HG03060 (cell line): Measurements from ENCODE around the gene RAD9A.
"Not testable (repeated sequence)": the region's sequence is repeated elsewhere in the genome, so short reads cannot be mapped to it uniquely, and the experiment has no call there.

ENCODE experiments used
- ATAC-seq: cut with Tn5 transposase; IDR thresholded peaks from one replicate; pipeline ENCODE4 v1.9.1; 2021; ENCODE audit warnings: low read depth, moderate number of reproducible peaks; ENCODE audit not compliant: unreplicated experiment

Gene RAD9A

DNA sequence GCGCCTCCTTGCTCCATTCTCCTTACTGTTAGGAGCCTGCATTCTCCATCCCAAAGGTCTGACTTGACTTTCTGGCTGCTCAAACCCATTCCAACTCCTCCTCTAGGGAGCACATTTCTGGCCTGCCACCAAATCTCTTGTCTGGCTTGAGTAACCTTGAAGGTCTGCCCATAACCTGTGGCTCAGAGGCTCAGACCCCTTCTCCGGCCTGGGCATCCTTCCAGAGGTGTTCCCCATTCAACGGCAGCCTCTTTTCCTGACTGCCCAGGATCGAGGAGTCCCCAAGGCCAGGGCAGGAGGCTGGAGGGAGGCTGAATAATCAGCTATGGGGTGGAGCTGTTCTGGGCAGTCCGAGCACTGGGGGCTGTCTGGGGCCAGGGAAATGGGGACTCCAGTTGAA, 2.2 kb downstream of the RAD9A start:
- ATAC-seq: no peak

DNA sequence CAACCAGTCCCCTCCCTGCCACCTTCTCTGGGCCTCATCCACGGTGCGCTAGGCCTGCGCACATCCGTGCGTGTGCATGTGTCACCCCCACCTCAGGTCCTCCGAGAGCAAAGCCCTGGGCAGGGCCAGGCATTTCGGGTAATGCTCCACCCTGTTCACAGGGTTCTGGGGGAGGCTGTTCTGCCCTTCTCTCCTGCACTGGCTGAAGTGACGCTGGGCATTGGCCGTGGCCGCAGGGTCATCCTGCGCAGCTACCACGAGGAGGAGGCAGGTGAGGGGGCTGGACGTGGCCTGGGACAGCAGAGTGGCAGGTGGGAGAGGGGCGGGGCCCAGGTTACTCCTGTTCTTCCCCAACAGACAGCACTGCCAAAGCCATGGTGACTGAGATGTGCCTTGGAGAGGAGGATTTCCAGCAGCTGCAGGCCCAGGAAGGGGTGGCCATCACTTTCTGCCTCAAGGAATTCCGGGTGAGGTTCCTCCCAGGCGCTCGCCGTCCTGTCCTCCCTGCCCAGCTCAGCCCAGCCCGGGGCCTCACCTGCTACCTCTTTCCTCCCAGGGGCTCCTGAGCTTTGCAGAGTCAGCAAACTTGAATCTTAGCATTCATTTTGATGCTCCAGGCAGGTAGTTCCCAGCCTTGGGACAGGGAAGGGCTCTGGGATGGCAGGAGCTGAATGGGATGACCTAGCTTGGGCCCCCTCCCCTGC, 3.9 kb downstream of the RAD9A start:
- ATAC-seq: no peak

DNA sequence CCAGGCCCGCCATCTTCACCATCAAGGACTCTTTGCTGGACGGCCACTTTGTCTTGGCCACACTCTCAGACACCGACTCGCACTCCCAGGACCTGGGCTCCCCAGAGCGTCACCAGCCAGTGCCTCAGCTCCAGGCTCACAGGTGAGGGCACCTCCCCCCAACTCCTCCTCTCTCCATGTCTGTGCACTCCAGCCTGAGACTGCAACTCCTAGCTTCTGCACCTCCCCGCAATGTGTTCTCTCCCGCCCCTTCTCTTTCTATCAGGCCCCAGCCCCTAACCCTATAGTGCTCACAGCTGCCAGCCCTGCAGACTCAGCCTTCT, 4.4 kb downstream of the RAD9A start:
- ATAC-seq: no peak

DNA sequence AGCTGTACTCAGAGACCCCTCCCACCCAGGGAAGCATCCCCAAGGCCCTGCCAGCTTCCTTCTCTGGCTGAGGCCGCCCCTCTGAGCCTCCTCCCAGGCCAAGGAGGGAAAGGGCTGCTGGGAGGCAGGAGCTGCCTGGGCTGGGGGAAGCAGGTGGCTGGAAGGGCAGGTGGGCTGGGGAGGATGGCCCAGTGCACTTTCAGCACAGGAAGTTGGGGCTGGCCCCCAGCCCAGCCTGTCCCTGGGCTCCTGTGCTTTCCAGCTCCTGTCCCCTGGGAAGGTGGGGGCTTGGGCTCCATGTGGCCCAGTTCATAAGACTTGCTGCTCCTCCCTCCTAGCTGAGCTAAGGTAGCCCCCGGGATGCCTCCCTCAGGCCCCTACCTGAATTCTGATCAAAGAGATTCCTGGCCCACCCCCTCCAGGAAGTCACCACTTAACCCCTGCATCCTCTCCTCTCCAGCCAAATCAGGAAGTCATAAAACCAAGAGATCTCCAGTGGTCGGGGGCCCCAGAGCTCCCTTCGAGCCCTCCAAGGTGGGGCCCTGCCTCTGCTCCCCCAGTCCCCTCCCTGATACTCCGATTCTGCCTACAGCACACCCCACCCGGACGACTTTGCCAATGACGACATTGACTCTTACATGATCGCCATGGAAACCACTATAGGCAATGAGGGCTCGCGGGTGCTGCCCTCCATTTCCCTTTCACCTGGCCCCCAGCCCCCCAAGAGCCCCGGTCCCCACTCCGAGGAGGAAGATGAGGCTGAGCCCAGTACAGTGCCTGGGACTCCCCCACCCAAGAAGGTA, 5.0 kb downstream of the RAD9A start:
- no peak for ATAC-seq

DNA sequence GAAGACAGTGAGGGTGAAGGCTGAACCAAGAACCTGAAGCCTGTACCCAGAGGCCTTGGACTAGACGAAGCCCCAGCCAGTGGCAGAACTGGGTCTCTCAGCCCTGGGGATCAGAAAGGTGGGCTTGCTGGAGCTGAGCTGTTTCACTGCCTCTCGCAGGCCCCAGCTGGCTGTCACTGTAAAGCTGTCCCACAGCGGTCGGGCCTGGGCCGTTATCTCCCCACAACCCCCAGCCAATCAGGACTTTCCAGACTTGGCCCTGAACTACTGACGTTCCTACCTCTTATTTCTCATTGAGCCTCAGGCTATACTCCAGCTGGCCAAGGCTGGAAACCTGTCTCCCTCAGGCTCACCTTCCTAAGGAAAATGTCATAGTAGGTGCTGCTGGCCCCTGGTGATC, 5.8 kb downstream of the RAD9A start:
- no peak for ATAC-seq

DNA sequence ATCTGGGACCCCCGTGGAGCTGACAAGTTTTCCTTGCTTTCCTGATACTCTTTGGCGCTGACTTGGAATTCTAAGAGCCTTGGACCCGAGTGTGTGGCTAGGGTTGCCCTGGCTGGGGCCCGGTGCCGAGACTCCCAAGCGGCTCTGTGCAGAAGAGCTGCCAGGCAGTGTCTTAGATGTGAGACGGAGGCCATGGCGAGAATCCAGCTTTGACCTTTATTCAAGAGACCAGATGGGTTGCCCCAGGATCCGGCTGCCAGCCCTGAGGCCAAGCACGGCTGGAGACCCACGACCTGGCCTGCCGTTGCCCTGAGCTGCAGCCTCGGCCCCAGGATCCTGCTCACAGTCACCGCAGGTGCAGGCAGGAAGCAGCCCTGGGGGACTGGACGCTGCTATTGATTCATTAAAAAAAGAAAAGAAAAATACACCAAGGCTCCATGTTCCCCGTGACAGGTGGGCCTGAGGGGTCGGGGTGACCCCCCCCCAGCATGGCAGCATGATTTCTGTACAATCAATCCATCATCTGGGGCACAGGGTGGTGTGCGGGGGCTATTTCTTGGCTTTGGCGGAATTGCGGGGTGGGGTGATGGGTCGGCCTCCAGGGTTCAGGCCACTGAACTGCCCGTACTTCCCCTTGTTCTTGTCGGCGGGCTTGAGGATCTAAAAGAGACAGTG, 6.3 kb downstream of the RAD9A start:
- no peak for ATAC-seq

DNA sequence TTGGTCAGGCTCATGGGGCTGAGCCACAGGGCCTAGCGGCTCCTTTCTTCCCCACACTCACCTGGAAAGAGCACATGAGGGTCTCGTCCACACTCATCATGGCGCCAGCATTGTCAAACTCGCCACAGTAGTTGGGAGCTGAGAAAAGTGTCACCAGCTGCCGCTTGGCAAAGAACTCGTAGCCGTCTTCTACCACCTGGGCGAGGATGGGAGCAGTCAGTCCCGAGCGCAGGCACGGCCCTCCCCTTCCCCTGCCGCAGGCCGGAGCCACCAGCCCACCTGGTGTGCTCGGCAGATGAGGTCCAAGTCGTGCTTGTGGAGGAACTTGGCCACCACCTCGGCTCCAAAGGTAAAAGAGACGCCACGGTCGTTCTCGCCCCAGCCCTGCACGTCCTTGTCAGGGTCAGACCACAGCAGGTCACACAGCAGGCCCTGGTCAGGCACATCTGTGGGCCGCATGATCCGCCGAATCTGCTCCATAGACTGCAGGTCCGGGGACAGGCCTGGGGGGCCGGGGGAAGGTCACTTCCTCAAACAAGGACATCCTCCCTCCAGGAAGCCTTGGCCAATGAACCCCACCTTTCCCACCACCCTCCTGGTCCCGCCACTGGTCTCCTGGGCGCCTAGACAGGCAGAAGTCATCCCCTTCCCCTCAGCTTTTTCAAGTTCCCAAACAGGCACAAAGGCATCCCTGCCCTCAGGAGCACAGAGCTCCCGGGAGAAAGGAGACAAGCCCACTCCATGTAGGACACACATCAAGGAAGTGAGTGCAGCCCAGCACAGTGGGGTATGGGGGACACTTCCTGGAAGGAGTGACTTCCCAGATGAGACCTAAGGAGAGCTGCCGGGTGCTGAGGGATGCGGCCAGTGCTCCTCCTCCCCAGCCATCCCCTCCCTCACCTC, 7.1 kb downstream of the RAD9A start:
- no peak for ATAC-seq

DNA sequence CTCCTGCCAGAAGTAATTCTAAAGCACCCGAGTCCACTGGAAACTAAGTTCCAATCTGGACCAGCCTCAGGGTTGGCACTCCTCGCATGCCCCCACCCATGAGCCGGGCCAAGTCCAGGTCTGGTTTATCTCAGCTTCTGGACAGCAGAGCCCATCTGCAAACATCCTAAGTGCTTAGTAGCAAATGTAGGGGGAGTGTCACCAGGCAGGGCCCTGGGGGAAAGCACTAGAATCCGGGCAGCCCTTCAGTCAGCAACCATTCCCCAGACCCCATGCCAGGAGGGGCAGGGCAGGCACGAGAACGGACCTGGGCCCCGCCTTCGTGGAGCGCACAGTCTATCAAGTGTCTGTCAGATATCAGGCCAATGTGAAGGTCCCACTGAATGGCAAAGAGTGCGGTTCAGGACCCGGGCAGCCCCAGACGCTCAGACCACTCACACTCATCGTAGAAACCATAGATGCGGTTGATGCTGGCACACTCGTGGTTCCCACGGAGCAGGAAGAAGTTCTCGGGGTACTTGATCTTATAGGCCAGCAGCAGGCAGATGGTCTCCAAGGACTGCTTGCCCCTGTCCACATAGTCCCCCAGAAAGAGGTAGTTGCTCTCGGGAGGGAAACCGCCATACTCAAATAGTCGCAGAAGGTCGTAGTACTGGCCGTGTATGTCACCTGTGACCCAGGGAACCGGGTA, 8.6 kb downstream of the RAD9A start:
- no peak for ATAC-seq

DNA sequence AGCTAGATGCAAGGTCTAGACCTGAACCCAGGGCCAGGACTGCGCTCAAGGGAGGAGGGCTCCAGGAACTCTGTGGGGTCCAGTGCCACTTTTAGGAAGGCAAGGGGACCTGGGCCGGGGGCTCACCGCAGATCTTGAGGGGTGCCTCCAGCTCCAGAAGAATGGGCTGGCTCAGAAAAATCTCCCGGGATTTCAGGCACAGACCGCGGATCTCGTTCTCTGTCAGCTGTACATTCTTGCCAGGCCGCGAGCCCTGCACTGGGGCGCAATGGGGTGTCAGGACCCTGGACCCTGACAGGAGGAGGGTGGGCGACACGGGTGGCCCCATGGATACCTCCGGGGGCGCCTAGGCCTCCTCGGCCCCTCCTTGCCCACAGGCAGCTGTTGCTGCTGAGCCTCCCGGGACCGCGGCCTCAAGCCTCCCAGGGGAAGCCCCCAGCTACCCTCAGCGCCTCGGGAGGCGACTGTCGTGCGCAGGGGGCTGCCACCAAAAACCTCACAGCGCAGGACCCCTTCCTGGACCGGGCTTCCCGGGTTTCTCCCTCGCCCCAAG, 9.2 kb downstream of the RAD9A start:
- no peak for ATAC-seq

DNA sequence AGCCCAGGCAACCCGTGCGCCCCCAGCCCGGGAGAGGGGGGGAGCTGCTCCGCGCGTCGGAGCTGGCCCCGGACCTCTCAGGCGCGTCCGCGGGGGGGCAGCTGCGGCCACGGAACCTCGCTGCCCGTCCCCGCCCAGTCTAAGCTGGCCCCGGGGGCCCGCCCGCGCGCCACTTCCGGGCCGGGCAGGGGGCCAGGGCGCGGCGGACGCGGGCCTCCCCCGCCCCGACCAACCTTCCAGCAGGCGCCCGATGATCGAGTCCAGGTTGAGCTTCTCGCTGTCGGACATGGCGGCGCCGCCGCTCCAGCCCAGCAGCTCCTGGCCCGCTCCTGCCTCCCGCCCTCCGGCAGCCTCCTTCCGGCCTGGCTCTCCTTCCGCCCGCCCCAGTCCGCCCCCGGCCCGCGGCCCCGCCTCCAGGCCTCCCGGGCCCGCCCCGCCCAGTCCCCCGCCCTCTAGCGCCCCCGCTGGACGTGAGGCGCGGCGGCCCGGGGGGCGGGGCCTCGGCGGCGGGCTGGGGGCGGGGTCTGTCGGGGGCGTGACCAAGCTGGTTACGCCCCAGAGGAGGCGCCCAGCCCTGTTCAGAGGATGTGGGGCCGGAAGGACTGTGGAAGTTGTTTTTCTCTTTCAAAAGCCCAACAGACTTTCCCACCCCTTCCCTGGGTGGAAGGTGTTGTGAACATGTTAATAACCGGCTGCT, 9.9 kb downstream of the RAD9A start, which contains the start of gene PPP1CA:
PPP1CA (minus strand) TSS at position 364 of the 697 bp plus-strand sequence; CDS start at position 288, 76 bp downstream.
- no peak for ATAC-seq

DNA sequence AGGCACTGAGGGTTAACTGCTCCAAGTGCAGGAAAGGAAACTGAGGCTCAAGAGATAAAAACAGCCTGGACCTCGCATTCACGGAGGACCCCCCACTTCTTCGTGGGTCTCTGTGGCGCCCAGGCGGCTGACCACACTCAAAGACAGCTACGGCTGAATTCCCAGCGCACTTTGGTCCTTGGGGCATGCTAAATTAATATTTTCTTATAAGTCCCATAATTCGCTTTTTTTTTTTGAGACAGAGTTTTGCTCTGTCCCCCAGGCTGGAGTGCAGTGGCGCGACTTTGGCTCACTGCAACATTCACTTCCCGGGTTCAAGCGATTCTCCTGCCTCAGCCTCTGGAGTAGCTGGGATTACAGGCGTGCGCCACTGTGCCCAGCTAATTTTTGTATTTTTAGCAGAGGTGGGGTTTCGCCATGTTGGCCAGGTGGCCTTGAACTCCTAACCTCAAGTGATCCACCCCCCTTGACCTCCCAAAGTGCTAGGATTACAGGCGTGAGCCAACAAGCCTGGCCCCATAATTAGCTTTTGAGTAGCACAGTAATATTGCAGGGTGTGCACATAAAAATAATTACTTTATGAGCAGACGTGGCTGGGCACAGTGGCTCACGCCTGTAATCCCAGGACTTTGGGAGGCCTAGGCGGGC, 10.5 kb downstream of the RAD9A start:
- not testable (repeated sequence) for ATAC-seq

DNA sequence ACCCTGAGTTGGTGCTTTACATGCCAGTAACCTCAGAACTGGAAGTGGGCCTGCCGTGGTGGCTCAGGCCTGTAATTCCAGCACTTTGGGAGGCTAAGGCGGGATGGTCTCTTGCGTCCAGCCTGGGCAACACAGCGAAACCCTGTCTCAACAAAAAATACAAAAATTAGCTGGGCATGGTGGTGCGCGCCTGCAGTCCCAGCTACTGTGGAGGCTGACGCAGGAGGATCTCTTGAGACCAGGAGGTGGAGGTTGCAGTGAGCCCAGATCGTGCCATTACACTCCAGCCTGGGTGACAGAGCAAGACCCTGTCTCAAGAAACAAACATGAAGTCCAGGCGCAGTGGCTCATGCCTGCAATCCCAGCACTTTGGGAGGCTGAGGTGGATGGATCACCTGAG, 11.3 kb downstream of the RAD9A start:
- not testable (repeated sequence) for ATAC-seq

DNA sequence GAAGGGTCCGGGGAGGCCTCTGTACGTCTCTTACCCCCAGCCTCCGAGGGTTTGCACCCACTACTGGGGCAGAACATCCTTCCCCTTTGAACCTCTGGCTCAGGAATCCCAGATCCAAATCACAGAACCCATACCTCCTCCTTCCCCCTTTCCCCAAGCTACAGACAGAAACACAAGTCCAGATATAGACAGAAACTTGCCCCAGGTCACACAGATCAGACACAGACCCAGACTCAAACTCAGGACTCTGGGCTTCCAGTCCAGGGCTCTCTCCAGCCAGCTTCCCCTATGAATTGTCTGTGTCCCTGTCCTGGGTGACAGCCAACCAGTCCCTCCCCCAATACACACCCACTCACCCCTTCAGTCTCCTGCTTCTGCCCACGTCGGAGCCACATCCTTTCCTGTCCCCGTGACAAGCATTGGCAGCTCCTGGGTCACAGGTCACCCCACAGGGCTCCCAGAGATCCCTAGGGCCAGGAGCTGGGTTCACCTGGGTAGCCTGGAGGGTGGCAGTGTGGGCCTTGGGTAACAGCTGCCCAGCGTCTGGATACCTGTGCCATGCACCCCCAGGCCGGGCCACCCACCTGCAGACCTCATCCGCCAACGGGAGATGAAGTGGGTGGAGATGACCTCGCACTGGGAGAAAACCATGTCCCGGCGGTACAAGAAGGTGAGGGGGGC, 12.9 kb downstream of the RAD9A start:
- no peak for ATAC-seq

DNA sequence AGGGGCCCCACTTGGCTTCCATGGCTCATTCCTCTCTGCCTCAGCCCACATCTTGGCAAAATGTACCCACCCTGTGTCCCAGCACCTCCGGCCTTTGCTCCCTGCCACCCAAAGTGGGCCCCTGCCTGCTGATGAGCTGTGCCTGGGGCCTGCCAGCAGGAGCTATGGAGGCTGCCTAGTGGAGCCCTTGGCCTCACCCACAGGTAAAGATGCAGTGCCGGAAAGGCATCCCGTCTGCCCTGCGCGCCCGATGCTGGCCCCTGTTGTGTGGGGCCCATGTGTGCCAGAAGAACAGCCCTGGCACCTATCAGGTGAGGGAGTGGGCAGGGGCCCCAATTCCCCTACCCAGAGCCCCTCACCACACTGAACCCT, 13.4 kb downstream of the RAD9A start:
- ATAC-seq: no peak

DNA sequence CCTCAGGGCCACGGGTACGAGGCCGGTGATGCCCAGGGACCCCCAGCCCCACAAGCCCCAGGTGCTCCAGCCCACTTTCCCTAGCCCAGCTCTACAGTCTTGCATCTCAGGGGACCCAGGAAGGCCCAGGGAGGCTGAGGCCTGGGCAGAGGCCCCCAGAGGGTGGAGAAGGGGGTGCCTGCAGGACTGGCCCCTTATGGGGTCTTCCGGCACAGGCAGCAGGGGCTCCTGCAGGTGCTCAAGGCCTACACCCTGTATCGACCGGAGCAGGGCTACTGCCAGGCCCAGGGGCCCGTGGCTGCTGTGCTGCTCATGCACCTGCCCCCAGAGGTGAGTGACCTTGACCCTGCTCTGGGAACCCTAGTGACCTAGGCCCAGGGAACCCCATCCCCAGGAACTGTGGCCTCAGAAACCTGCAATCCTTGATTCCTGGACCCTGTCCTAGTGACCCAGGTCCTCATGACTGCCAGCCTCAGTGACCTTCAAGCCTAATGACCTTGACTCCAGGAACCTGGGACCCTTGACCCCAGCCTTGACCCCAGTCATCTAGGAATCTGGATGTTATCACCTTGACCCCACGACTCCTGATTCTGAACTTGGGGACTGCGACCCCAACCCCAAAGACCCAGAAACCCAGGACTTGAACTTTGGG, 14.0 kb downstream of the RAD9A start:
- no peak for ATAC-seq

DNA sequence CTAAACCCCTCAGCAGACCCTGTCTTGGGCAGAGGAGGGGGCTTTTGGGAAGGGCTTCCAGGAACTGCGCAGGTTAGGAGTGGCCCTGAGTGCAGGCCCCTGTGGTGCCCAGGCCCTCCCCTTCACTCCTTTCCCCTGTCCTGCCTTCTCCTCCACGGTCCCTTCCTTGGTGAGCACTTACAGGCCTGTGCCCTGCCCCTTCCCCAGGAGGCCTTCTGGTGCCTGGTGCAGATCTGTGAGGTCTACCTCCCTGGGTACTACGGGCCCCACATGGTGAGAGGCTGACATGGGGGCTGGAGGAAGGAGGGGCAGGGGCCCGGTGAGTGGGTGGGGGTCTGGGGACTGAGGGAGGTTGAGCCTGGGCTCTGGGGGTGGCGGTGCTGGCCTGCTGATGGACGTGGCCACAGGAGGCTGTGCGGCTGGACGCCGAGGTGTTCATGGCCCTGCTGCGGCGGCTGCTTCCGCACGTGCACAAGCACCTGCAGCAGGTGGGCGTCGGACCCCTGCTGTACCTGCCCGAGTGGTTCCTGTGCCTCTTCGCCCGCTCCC, 14.7 kb downstream of the RAD9A start:
- ATAC-seq: no peak

DNA sequence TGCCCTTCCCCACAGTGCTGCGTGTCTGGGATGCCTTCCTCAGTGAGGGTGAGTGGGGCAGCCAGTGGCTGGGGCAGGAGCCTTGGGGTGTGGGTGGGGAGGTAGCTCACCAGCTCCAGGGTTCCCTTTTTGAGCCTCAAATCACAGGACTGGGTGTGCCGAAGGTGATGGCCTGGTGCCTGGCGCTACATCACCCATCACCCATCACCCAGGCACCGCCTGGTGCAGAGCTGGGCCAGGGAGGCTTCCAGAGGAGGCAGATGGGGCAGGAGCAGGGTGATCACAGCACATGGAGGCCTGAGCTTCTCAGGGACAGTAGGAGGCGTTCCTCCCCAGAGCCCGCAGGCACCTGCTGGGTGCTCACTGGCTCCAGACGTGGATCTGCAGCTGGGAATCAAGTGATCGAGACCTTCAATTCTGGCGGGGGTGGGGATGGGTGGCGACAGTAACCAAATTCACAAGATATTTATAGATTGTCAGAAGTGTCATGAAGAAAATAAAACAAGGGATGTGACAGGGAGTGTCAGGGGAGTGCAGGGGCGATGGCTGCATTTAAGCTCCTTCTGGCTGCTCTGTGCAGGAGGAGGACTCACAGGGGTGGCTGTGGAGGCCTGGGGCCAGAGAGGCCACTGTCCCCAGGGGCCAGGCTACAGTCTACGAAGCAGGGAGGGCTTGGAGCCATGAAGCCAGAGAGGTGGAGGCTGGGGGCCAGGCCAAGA, 15.3 kb downstream of the RAD9A start:
- no peak for ATAC-seq
